ENCODE data around the gene IKZF2. TPM values are rescaled to one million over a fixed set of nuclear protein-coding genes. Genes with fewer than 3 reads are reported as not detected.

Gene IKZF2
- total RNA-seq, 2 donors from 2014 or later = 4.5 to 4.8 TPM

DNA sequence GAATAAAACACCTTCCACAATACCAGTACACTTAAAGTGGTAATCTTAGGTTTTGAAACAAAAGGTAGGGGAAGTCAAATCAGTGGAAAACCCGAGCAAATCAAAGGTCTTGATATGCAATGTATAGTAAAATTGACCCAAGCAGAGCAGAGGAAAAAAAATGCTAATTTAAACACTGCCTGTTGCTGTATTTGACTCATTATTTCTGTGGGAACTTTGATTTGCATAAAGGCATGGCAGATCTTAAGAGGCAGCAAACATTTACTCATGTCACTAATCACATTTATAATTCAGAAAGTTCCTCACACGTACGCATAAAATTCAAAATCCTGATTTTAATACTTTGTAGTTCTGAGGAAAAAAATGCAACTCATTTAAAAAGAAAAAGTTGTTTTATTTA lies 64.4 kb downstream of the IKZF2 start:
- intact Hi-C loops (cut with DNase I) = no loop called here
- Histone ChIP-seq H3K4me3 (no peak overlapping the region), H3K27me3 (no peaks in the 10 kb centered on the region), H3K27ac (no peak overlapping the region), H3K9me3 (no peaks in the 10 kb centered on the region), H3K4me1 (no peaks in the 10 kb centered on the region), H3K36me3 (no peaks in the 10 kb centered on the region), H3K9ac (ENCODE audit: low read depth in 2 of 2, low read length in 2 of 2) (no peak overlapping the region)
- DNase-seq = no peak
- TF ChIP-seq, protein P1, sequence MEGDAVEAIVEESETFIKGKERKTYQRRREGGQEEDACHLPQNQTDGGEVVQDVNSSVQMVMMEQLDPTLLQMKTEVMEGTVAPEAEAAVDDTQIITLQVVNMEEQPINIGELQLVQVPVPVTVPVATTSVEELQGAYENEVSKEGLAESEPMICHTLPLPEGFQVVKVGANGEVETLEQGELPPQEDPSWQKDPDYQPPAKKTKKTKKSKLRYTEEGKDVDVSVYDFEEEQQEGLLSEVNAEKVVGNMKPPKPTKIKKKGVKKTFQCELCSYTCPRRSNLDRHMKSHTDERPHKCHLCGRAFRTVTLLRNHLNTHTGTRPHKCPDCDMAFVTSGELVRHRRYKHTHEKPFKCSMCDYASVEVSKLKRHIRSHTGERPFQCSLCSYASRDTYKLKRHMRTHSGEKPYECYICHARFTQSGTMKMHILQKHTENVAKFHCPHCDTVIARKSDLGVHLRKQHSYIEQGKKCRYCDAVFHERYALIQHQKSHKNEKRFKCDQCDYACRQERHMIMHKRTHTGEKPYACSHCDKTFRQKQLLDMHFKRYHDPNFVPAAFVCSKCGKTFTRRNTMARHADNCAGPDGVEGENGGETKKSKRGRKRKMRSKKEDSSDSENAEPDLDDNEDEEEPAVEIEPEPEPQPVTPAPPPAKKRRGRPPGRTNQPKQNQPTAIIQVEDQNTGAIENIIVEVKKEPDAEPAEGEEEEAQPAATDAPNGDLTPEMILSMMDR (IDR thresholded peaks at IDR 0.05) = no peak

DNA sequence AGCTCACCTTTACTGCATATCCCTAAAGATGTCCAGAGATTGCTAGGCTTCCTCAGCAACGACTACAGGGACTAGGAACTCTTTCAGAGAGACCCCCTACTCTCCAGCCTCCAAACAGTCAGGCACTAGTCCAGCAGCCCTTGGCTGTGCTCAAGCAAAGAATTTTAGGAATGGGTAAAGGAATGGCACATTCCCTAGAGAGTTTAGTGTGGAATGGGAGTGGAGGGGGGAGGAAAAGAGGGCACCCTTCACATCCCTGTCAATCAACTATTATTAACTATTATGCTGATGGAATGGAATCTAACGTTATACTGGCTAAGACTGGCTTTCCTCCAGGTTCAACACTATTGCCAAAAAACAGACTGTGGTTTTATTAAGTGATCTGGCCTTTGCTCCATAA lies 64.8 kb downstream of the IKZF2 start:
- no peak for DNase-seq
- H3K36me3 ChIP-seq = no peaks in the 10 kb centered on the region
- peaks cover 3% of the 10 kb centered on the region for H3K4me1 ChIP-seq
- H3K9ac ChIP-seq (ENCODE audit: low read depth in 2 of 2, low read length in 2 of 2) = no peak overlapping the region
- H3K27ac ChIP-seq = no peak overlapping the region
- TF ChIP-seq, protein P1 (IDR thresholded peaks at IDR 0.05) = no peak
- H3K27me3 ChIP-seq = no peaks in the 10 kb centered on the region
- no peak overlapping the region for H3K4me3 ChIP-seq
- H3K9me3 ChIP-seq = no peaks in the 10 kb centered on the region
- intact Hi-C loops (cut with DNase I) = no loop called here

DNA sequence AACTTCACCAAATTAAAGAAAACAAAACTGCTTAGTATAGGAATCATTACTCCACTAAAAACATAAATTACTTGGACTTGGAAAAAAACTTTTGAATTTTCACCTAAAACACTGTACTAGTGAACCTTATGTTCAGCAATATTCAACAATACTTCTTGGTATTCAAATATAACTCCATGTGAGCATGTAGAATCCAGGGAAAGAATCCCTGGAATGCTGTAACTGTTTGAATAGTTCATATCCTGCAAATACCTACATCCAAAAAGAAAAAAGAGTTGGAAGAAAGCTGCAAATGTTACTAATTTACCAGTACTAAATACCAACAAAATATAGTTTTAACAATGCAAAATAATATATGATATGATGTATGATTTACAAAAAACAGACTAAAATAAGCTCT lies 65.4 kb downstream of the IKZF2 start:
- no peaks in the 10 kb centered on the region for H3K36me3 ChIP-seq

DNA sequence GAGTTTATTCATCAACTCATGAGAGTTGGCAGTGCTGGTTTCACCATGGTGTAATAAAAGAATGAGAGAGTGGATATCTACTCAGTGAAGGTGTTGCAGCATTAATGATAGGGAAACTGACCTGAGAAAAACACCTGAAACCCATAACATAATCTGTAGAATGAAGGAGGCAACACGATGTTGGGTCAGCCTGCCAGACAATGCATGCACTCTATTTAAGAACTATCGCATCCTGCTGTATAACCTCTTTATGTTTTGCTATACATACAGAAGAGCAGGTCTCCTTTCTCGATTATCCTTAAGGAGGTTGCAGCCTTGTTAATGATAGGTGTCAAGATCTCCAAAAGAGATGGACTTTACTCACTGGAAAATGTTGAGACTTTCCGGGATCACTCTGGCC lies 65.9 kb downstream of the IKZF2 start:
- Histone ChIP-seq H3K36me3 (no peaks in the 10 kb centered on the region), H3K27me3 (no peaks in the 10 kb centered on the region), H3K9me3 (no peaks in the 10 kb centered on the region), H3K27ac (no peak overlapping the region), H3K4me3 (no peak overlapping the region), H3K9ac (ENCODE audit: low read depth in 2 of 2, low read length in 2 of 2) (no peak overlapping the region), H3K4me1 (peaks cover 5% of the 10 kb centered on the region)
- TF ChIP-seq, protein P1 (IDR thresholded peaks at IDR 0.05) = no peak
- intact Hi-C loops (cut with DNase I) = no loop called here
- DNase-seq = no peak

More for the DNA sequence above, 65.4 kb downstream of the IKZF2 start:
- Histone ChIP-seq H3K4me3 (no peak overlapping the region), H3K9ac (ENCODE audit: low read depth in 2 of 2, low read length in 2 of 2) (no peak overlapping the region), H3K4me1 (peaks cover 5% of the 10 kb centered on the region), H3K27ac (no peak overlapping the region), H3K27me3 (no peaks in the 10 kb centered on the region), H3K9me3 (no peaks in the 10 kb centered on the region)
- TF ChIP-seq, protein P1 (IDR thresholded peaks at IDR 0.05) = no peak
- no peak for DNase-seq
- intact Hi-C loops (cut with DNase I) = no loop called here

DNA sequence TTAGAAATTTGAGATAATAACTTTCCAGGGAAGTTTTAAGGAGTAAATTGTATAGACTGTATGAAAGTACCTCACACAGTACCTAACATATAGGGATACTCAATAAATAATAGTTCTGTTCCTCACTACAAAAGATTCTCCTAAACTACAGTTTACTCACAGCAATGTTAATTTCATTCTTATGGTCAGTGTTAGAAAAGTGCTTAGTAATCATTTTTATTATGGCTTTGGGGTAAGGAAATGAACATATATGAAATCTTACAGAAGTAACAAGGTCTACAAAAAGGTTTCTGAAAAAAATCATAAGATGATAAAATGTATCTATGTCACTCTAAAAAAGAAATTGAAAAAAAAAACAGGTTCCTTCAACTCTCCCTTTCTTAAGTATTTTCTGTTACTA lies 67.2 kb downstream of the IKZF2 start:
- peaks cover 5% of the 10 kb centered on the region for H3K4me1 ChIP-seq
- H3K4me3 ChIP-seq = no peak overlapping the region
- TF ChIP-seq, protein P1 (IDR thresholded peaks at IDR 0.05) = no peak
- no peaks in the 10 kb centered on the region for H3K36me3 ChIP-seq
- H3K9ac ChIP-seq (ENCODE audit: low read depth in 2 of 2, low read length in 2 of 2) = no peak overlapping the region
- H3K27me3 ChIP-seq = no peaks in the 10 kb centered on the region
- H3K27ac ChIP-seq = no peak overlapping the region
- intact Hi-C loops (cut with DNase I) = no loop called here
- DNase-seq = no peak
- H3K9me3 ChIP-seq = no peaks in the 10 kb centered on the region
